Measurements from ENCODE around the gene TRIM46.
"Not testable (repeated sequence)": the region's sequence is repeated elsewhere in the genome, so short reads cannot be mapped to it uniquely, and the experiment has no call there.

Gene TRIM46

DNA sequence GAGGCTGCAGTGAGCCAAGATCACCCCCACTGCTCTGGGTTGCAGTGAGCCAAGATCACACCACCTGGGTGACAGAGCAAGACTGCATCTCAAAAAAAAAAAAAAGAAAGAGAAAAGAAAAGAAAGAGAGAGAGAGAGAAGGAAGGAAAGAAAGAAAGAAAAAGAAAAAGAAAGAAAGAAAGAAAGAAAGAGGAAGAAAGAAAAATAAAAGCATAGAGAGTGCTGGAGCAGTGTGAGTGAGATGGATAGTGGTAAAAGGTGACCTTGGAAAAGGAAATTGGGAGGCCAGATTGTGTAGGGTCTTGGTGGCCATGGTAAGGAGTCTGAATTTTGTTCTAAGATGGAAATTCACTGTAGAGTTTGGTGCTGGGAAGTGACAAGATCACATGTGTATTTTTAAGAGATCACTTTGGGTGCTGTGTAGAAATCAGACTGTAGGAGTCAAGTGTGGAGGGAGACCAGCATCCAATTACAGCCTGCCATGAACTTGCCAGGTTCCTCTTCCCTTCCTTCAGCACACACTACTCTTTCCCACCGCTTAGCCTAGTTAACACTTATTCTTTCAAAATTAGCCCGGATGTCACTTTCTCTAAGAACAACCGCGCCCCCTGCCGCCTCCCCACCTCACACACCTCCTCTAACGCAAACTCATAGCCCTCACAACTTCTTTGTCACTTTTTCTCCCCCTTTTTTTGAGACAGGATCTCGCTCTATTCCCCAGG lies 52.7 kb downstream of the TRIM46 start:
- H3K9ac ChIP-seq (ENCODE audit: low read length) = peak overlapping the region; percentile 69
- H3K27ac ChIP-seq (ENCODE audit: low read depth, low read length) = peak overlapping the region; percentile 16; the same call in 1 of the 2 replicates
- peaks cover 15% of the 10 kb centered on the region for H3K4me1 ChIP-seq (ENCODE audit: control insufficient read depth, insufficient read depth, low read length)
- H3K9me3 ChIP-seq (ENCODE audit: control insufficient read depth, insufficient read depth, low read depth, low read length) = no peaks in the 10 kb centered on the region
- H3K27me3 ChIP-seq (ENCODE audit: control insufficient read depth, insufficient read depth, low read length) = no peaks in the 10 kb centered on the region
- H3K4me3 ChIP-seq (ENCODE audit: low read depth, low read length) = peak overlapping the region; percentile 82
- no peaks in the 10 kb centered on the region for H3K36me3 ChIP-seq (ENCODE audit: control insufficient read depth, insufficient read depth, low read length)

DNA sequence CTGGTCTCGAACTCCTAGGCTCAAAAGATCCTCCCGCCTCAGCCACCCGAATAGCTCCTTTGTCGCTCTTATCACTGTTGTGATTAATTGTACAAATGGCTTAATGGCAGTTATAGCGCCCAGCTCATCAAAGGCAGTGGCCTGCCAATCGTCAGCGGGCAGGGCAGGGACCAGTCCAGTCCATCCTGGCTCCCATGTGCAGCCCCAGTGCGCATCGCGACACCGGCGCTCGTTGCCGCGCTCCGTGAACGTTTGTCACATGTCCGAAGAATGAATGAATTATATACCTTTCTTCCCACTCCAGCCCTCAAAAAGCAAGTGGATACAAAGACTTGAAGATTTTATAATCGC lies 53.2 kb downstream of the TRIM46 start:
- H3K27me3 ChIP-seq (ENCODE audit: control insufficient read depth, insufficient read depth, low read length) = no peaks in the 10 kb centered on the region
- H3K9me3 ChIP-seq (ENCODE audit: control insufficient read depth, insufficient read depth, low read depth, low read length) = no peaks in the 10 kb centered on the region
- H3K9ac ChIP-seq (ENCODE audit: low read length) = peak overlapping the region; percentile 69
- H3K36me3 ChIP-seq (ENCODE audit: control insufficient read depth, insufficient read depth, low read length) = no peaks in the 10 kb centered on the region
- peak overlapping the region; percentile 16; the same call in 1 of the 2 replicates for H3K27ac ChIP-seq (ENCODE audit: low read depth, low read length)
- peak overlapping the region; percentile 82 for H3K4me3 ChIP-seq (ENCODE audit: low read depth, low read length)
- H3K4me1 ChIP-seq (ENCODE audit: control insufficient read depth, insufficient read depth, low read length) = peaks cover 15% of the 10 kb centered on the region

DNA sequence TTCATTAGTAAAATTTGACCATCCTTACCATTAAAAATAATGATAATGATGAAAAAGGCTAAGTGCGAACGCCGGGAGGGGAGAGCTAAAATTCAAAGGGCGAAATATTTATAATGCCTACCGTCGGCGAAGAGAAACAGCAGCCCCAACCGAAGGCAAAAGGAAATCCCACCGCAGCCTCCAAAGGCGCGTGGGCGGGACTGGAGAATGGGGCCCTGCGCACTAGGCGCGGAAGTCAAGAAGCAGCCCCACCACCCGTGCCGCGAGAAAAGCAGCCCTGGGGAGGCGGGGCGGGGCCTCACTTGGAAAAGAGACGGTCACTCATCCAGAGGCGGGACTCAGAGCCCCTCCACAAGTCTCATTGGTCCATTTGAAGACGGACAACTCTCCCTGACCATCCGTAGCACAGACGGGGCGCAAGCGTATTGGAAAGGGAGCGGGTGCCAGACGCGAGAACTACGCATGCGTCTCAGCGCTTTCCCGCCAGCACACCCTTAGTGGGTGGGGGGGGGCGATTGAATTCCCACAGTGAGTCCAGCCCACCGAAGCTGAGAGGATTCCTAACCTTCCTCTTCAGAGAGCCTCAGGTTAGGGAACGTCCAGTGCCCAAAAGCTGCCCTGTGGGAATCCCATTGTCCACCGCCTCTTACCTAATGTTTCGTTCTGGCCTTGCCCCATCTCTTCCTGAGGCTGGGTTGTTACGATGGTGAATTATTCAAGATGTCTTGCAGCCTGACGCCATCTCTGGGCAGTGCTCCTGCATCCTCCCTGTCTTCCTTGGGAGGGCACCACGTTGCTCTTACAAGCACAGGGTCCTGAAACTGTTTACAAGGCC lies 53.8 kb downstream of the TRIM46 start:
- Histone ChIP-seq H3K36me3 (ENCODE audit: control insufficient read depth, insufficient read depth, low read length) (no peaks in the 10 kb centered on the region), H3K4me1 (ENCODE audit: control insufficient read depth, insufficient read depth, low read length) (peaks cover 15% of the 10 kb centered on the region), H3K27ac (ENCODE audit: low read depth, low read length) (peak overlapping the region; percentile 72), H3K9ac (ENCODE audit: low read length) (peak overlapping the region; percentile 92), H3K9me3 (ENCODE audit: control insufficient read depth, insufficient read depth, low read depth, low read length) (no peaks in the 10 kb centered on the region), H3K4me3 (ENCODE audit: low read depth, low read length) (peak overlapping the region; percentile 82), H3K27me3 (ENCODE audit: control insufficient read depth, insufficient read depth, low read length) (no peaks in the 10 kb centered on the region)

DNA sequence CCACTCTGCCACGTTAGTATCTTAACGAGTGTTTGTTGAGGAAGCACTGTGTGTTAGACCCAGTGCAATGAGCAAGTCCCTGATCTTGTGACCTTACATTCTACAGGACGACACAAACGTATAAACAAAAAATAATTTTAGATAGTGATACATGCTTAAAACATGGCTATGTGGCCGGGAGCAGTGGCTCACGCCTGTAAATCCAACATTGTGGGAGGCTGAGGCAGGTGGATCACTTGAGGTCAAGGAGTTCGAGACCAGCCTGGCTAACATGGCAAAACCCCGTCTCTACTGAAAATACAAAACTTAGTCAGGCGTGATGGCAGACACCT lies 54.4 kb downstream of the TRIM46 start:
- peaks cover 15% of the 10 kb centered on the region for H3K4me1 ChIP-seq (ENCODE audit: control insufficient read depth, insufficient read depth, low read length)
- H3K9me3 ChIP-seq (ENCODE audit: control insufficient read depth, insufficient read depth, low read depth, low read length) = no peaks in the 10 kb centered on the region
- peak overlapping the region; percentile 92 for H3K9ac ChIP-seq (ENCODE audit: low read length)
- no peaks in the 10 kb centered on the region for H3K27me3 ChIP-seq (ENCODE audit: control insufficient read depth, insufficient read depth, low read length)
- peak overlapping the region; percentile 72 for H3K27ac ChIP-seq (ENCODE audit: low read depth, low read length)
- peak overlapping the region; percentile 72 for H3K4me3 ChIP-seq (ENCODE audit: low read depth, low read length)
- H3K36me3 ChIP-seq (ENCODE audit: control insufficient read depth, insufficient read depth, low read length) = no peaks in the 10 kb centered on the region

DNA sequence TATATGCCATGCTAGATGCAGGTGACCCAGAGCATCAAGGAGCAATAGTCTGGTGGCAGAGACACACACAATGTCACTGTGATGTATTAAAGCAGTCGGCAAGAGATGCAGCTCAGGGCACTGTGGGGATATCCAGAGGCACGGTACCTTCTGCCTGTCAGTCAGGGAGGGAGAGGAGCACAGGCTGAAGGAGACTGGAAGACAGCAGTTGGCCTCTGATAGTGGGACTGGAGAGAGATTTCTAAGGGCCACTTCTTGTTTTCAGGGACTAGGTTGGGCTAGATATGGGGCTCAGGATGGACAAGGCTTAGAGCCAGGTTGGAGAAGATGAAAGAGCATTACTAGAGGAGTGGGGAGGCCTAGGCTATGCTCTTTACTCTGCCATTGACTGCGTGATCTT lies 57.7 kb downstream of the TRIM46 start:
- H3K36me3 ChIP-seq (ENCODE audit: control insufficient read depth, insufficient read depth, low read length); H3K9me3 ChIP-seq (ENCODE audit: control insufficient read depth, insufficient read depth, low read depth, low read length); H3K27ac ChIP-seq (ENCODE audit: low read depth, low read length); H3K4me3 ChIP-seq (ENCODE audit: low read depth, low read length); H3K27me3 ChIP-seq (ENCODE audit: control insufficient read depth, insufficient read depth, low read length); H3K9ac ChIP-seq (ENCODE audit: low read length); H3K4me1 ChIP-seq (ENCODE audit: control insufficient read depth, insufficient read depth, low read length): not testable (repeated sequence)

DNA sequence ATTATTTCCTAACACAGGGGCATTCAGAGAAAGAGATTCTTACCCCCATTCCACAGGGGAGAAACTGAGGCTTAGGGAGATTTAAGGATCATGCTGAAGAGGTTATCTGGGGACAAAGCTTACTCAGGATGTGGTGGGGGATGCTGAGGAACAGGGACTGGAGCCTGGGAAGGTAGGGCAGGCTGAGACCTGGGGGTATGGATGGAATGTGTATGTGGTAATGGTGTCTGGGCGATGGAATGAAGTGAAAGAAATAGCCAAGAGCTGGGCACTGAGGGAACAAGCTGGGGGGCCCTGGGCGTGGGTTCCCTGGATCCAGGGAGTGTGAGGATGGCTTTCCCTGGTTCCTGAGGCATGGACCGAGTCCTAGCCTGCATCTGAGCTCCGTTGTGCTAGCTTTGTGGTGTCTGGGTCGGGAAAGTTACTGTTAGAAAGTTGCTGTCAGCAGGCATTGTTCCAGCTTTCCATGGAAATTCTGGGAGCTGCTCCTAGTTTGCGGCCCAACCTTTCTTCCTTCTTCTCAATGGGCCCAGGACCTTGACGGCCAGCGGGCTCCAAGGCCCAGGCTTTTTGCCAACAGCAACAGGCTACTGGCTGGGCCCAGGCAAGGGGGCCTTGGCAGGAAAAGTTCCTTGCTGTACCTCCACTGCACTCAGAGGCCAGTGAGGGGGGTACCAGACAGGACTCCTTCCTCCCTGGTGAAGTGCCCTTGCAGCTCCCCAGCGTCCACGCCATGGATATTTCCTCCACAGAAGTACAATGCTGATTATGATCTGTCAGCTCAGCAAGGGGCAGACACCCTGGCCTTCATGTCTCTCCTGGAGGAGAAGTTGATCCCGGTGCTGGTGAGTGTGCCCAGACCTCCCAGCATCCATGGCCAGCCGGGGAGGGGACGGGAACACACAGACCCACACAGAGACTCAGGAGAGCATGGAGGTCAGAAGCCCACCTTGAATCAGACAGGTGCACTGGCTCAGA lies 58.6 kb downstream of the TRIM46 start:
- H3K27me3 ChIP-seq (ENCODE audit: control insufficient read depth, insufficient read depth, low read length); H3K27ac ChIP-seq (ENCODE audit: low read depth, low read length); H3K9ac ChIP-seq (ENCODE audit: low read length); H3K9me3 ChIP-seq (ENCODE audit: control insufficient read depth, insufficient read depth, low read depth, low read length); H3K4me1 ChIP-seq (ENCODE audit: control insufficient read depth, insufficient read depth, low read length); H3K4me3 ChIP-seq (ENCODE audit: low read depth, low read length): not testable (repeated sequence)
- peaks cover 14% of the 10 kb centered on the region for H3K36me3 ChIP-seq (ENCODE audit: control insufficient read depth, insufficient read depth, low read length)

DNA sequence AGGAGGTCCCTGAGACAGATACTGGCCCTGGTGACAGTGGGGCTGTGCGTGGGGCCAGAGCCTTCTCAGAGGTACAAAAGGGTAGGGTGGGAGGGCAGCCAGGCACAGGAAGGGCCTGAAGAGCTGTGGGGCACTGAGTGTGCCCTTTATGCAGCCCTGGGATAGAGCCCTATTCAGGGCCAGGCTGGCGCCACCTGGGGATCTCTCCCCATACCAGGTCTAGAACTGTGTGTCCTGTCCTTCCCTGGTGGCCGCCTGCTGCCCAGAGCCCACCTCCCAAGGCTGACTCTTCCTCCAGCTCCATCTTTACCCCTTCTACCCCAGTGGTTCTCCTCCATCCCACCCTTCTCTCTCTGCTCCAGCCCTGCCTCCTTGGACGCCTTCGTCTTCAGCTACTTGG lies 59.9 kb downstream of the TRIM46 start:
- peaks cover 14% of the 10 kb centered on the region for H3K36me3 ChIP-seq (ENCODE audit: control insufficient read depth, insufficient read depth, low read length)
- not testable (repeated sequence) for H3K4me1 ChIP-seq (ENCODE audit: control insufficient read depth, insufficient read depth, low read length); H3K9ac ChIP-seq (ENCODE audit: low read length); H3K9me3 ChIP-seq (ENCODE audit: control insufficient read depth, insufficient read depth, low read depth, low read length); H3K4me3 ChIP-seq (ENCODE audit: low read depth, low read length); H3K27ac ChIP-seq (ENCODE audit: low read depth, low read length); H3K27me3 ChIP-seq (ENCODE audit: control insufficient read depth, insufficient read depth, low read length)

Data from HUES6 (cell line).